Neural progenitor cell (in vitro differentiated cells): ENCODE data around the gene PTDSS2. TPM values are rescaled to one million over a fixed set of nuclear protein-coding genes. Genes with fewer than 3 reads are reported as not detected.
"Not testable (repeated sequence)": the region's sequence is repeated elsewhere in the genome, so short reads cannot be mapped to it uniquely, and the experiment has no call there.

Source experiments
- DNase-seq: peaks from one replicate; pipeline ENCODE4 v3.0.0-alpha.2; 2016; ENCODE audit warnings: low spot score
- H2AFZ ChIP-seq: fragments of 200-600 bp; sonication (generic); replicated peaks from 2 replicates; pipeline ENCODE4 v1.6.1; 2016; ENCODE audit warnings: antibody characterized with exemption
- H3F3A ChIP-seq: fragments of 200-600 bp; sonication (generic); 2 replicates; pipeline ENCODE4 v1.6.1; 2016; ENCODE audit warnings: antibody characterized with exemption, low read depth
- H3K27ac ChIP-seq: fragments of 200-600 bp; sonication (generic); 2 replicates; pipeline ENCODE4 v1.5.1; 2016; ENCODE audit warnings: mild to moderate bottlenecking
- H3K27me3 ChIP-seq: fragments of 200-600 bp; sonication (generic); 2 replicates; pipeline ENCODE4 v1.6.1; 2016; ENCODE audit warnings: mild to moderate bottlenecking, moderate library complexity
- H3K36me3 ChIP-seq: fragments of 200-600 bp; sonication (generic); 2 replicates; pipeline ENCODE4 v1.5.1; 2016
- H3K4me1 ChIP-seq: fragments of 200-600 bp; sonication (generic); 2 replicates; pipeline ENCODE4 v1.6.1; 2016; ENCODE audit warnings: mixed run types
- H3K4me2 ChIP-seq: fragments of 200-600 bp; sonication (generic); 2 replicates; pipeline ENCODE4 v1.6.1; 2016
- H3K4me3 ChIP-seq: fragments of 200-600 bp; sonication (generic); 2 replicates; pipeline ENCODE4 v1.5.1; 2016
- H3K79me2 ChIP-seq: fragments of 200-600 bp; sonication (generic); 2 replicates; pipeline ENCODE4 v1.6.1; 2016; ENCODE audit warnings: low read depth
- H3K9ac ChIP-seq: fragments of 200-600 bp; sonication (generic); 2 replicates; pipeline ENCODE4 v1.6.1; 2016
- H3K9me3 ChIP-seq: fragments of 200-600 bp; sonication (generic); 2 replicates; pipeline ENCODE4 v1.5.1; 2016; ENCODE audit warnings: low read depth
- H4K20me1 ChIP-seq: fragments of 200-600 bp; sonication (generic); 2 replicates; pipeline ENCODE4 v1.6.1; 2016; ENCODE audit warnings: low read depth
- H3K27ac Mint-ChIP-seq: 3 replicates; pipeline ENCODE4 v1.8.0; 2021; ENCODE audit warnings: mixed read lengths
- H3K27me3 Mint-ChIP-seq: 2 replicates; pipeline ENCODE4 v1.8.0; 2022; ENCODE audit warnings: low read depth, mild to moderate bottlenecking, inconsistent platforms, moderate library complexity, mixed read lengths; ENCODE audit not compliant: insufficient read depth
- H3K36me3 Mint-ChIP-seq: 3 replicates; pipeline ENCODE4 v1.8.0; 2021; ENCODE audit warnings: mixed read lengths
- H3K4me1 Mint-ChIP-seq: 3 replicates; pipeline ENCODE4 v1.8.0; 2021; ENCODE audit warnings: mixed read lengths
- H3K4me3 Mint-ChIP-seq: 3 replicates; pipeline ENCODE4 v1.8.0; 2021; ENCODE audit warnings: mild to moderate bottlenecking, moderate library complexity, mixed read lengths
- H3K9me3 Mint-ChIP-seq: 3 replicates; pipeline ENCODE4 v1.8.0; 2020; ENCODE audit warnings: mixed read lengths
- CTCF ChIP-seq: fragments of 200-600 bp; sonication (generic); IDR thresholded peaks from 2 replicates; pipeline ENCODE4 v1.5.1; 2017; ENCODE audit warnings: antibody characterized with exemption, mild to moderate bottlenecking
- EZH2 ChIP-seq: fragments of 200-600 bp; sonication (generic); IDR thresholded peaks from 2 replicates; pipeline ENCODE4 v1.6.1; 2017; ENCODE audit warnings: antibody characterized with exemption, mild to moderate bottlenecking, moderate library complexity
- EZH2phosphoT487 ChIP-seq: fragments of 200-600 bp; sonication (generic); IDR thresholded peaks from 2 replicates; pipeline ENCODE4 v1.6.1; 2017; ENCODE audit warnings: antibody characterized with exemption
- total RNA-seq: library from RNA; depleted of rRNA; stranded (reverse); fragments of >200 nt; gene quantifications from 2 replicates; pipeline ENCODE4 v1.2.3, GENCODE V29; 2015; ENCODE audit warnings: low replicate concordance

Gene PTDSS2
- total RNA-seq, 1 donor from 2014 or later: 24.7 TPM

- Mint-ChIP-seq H3K9me3 (peaks cover 2% of the 10 kb centered on the region), H3K27me3 (peaks cover 9% of the 10 kb centered on the region), H3K4me3 (no peak overlapping the region), H3K4me1 (no peaks in the 10 kb centered on the region), H3K36me3 (no peaks in the 10 kb centered on the region), H3K27ac (no peak overlapping the region)
- no peak overlapping the region for H3K4me2 ChIP-seq
- H3K4me1 ChIP-seq: no peaks in the 10 kb centered on the region
- no peaks in the 10 kb centered on the region for H3K9me3 ChIP-seq
- H3K36me3 ChIP-seq: no peaks in the 10 kb centered on the region
- H3K27me3 ChIP-seq: peaks cover 14% of the 10 kb centered on the region
- H3K27ac ChIP-seq: no peak overlapping the region
- no peak overlapping the region for H3K9ac ChIP-seq
- TF ChIP-seq EZH2 (no peak), CTCF (no peak), EZH2phosphoT487 (no peak)
- H3K4me3 ChIP-seq: no peak overlapping the region
- no peak overlapping the region for H2AFZ ChIP-seq
- H3F3A ChIP-seq: no peaks in the 10 kb centered on the region
- H4K20me1 ChIP-seq: no peaks in the 10 kb centered on the region
- no peaks in the 10 kb centered on the region for H3K79me2 ChIP-seq
- no peak for DNase-seq
These were observed 25.8 kb upstream of the PTDSS2 start for GRCh38 chr11:424232-424631.

GRCh38 chr11:424766-425165, 25.3 kb upstream of the PTDSS2 start:
- H3K9me3 Mint-ChIP-seq, H3K27me3 Mint-ChIP-seq: not testable (repeated sequence)

GRCh38 chr11:425301-425700, 24.8 kb upstream of the PTDSS2 start:
- Mint-ChIP-seq H3K9me3 (peaks cover 2% of the 10 kb centered on the region), H3K36me3 (no peaks in the 10 kb centered on the region), H3K4me3 (no peak overlapping the region), H3K4me1 (no peaks in the 10 kb centered on the region), H3K27ac (no peak overlapping the region), H3K27me3 (peaks cover 11% of the 10 kb centered on the region)
- Histone ChIP-seq H3K9me3 (no peaks in the 10 kb centered on the region), H2AFZ (no peak overlapping the region), H4K20me1 (no peaks in the 10 kb centered on the region), H3K4me2 (no peak overlapping the region), H3K27me3 (peaks cover 7% of the 10 kb centered on the region), H3K4me1 (no peaks in the 10 kb centered on the region), H3K27ac (no peak overlapping the region), H3K36me3 (no peaks in the 10 kb centered on the region), H3K4me3 (no peak overlapping the region), H3K9ac (no peak overlapping the region), H3K79me2 (no peaks in the 10 kb centered on the region), H3F3A (no peaks in the 10 kb centered on the region)
- TF ChIP-seq CTCF (no peak), EZH2phosphoT487 (no peak), EZH2 (no peak)
- no peak for DNase-seq

More at GRCh38 chr11:424766-425165, 25.3 kb upstream of the PTDSS2 start:
- H4K20me1 ChIP-seq, H2AFZ ChIP-seq, H3K27ac Mint-ChIP-seq, H3K79me2 ChIP-seq, H3K9ac ChIP-seq, H3K4me2 ChIP-seq, DNase-seq, H3K4me3 Mint-ChIP-seq, H3K4me3 ChIP-seq, H3K36me3 Mint-ChIP-seq, H3K27me3 ChIP-seq, H3K4me1 Mint-ChIP-seq, H3K9me3 ChIP-seq, H3K4me1 ChIP-seq, H3K36me3 ChIP-seq, H3K27ac ChIP-seq, H3F3A ChIP-seq: not testable (repeated sequence)

GRCh38 chr11:426851-427250, 23.2 kb upstream of the PTDSS2 start:
- no peak overlapping the region for H3K4me2 ChIP-seq
- Mint-ChIP-seq H3K4me3 (no peak overlapping the region), H3K27me3 (peaks cover 11% of the 10 kb centered on the region), H3K36me3 (no peaks in the 10 kb centered on the region), H3K27ac (no peak overlapping the region), H3K9me3 (peaks cover 2% of the 10 kb centered on the region), H3K4me1 (no peaks in the 10 kb centered on the region)
- H4K20me1 ChIP-seq: no peaks in the 10 kb centered on the region
- no peak for DNase-seq
- no peaks in the 10 kb centered on the region for H3F3A ChIP-seq
- no peak overlapping the region for H3K4me3 ChIP-seq
- H3K27ac ChIP-seq: no peak overlapping the region
- H3K36me3 ChIP-seq: no peaks in the 10 kb centered on the region
- no peaks in the 10 kb centered on the region for H3K9me3 ChIP-seq
- H3K27me3 ChIP-seq: peaks cover 7% of the 10 kb centered on the region
- no peak overlapping the region for H2AFZ ChIP-seq
- H3K9ac ChIP-seq: no peak overlapping the region
- H3K4me1 ChIP-seq: no peaks in the 10 kb centered on the region
- H3K79me2 ChIP-seq: no peaks in the 10 kb centered on the region
- TF ChIP-seq EZH2: no peak
- no peak for TF ChIP-seq CTCF
